OCI-LY7 (cell line): ENCODE results near the gene SMIM45.

Source experiments
- BruUV-seq: library from RNA; stranded (reverse); fragments of 400-500 nt; replicated peaks from 2 replicates; lab custom pipeline; 2021; lab: Mats Ljungman, UMichigan
- CTCF ChIA-PET: fragments of 300-600 bp; sonication (Branson Sonifier 250); formaldehyde crosslinking; loops from one replicate; lab custom pipeline; 2022; ENCODE audit warnings: antibody characterized with exemption; ENCODE audit not compliant: unreplicated experiment; lab: Charles Lee
- POLR2A ChIA-PET: fragments of 300-600 bp; sonication (Branson Sonifier 250); formaldehyde crosslinking; loops from one replicate; lab custom pipeline; 2022; ENCODE audit warnings: antibody characterized with exemption; lab: Charles Lee
- DNase-seq: peaks from one replicate; pipeline ENCODE4 v3.0.0-alpha.2; 2015; ENCODE audit warnings: low spot score
- H2AFZ ChIP-seq: fragments of 200-600 bp; sonication (generic), shearing (Covaris generic); 2 replicates; pipeline ENCODE4 v1.6.1; 2014; ENCODE audit warnings: mild to moderate bottlenecking, antibody characterized with exemption, low read length, moderate library complexity
- H3K27ac ChIP-seq: fragments of 200-600 bp; sonication (generic); 2 replicates; pipeline ENCODE4 v1.5.1; 2014; ENCODE audit warnings: mixed run types, low read depth, mild to moderate bottlenecking, moderate library complexity, low read length, inconsistent platforms; ENCODE audit not compliant: poor library complexity, severe bottlenecking
- H3K36me3 ChIP-seq: fragments of 200-600 bp; sonication (generic); 2 replicates; pipeline ENCODE4 v1.6.1; 2014; ENCODE audit warnings: mild to moderate bottlenecking, antibody characterized with exemption, low read length, moderate library complexity, mixed read lengths; ENCODE audit not compliant: insufficient read depth
- H3K4me1 ChIP-seq: fragments of 200-600 bp; sonication (generic); 2 replicates; pipeline ENCODE4 v1.5.1; 2014; ENCODE audit warnings: mild to moderate bottlenecking, low read length; ENCODE audit not compliant: insufficient read depth, poor library complexity, severe bottlenecking
- H3K4me2 ChIP-seq: fragments of 200-600 bp; sonication (generic); 2 replicates; pipeline ENCODE4 v1.6.1; 2014; ENCODE audit warnings: mild to moderate bottlenecking, low read length
- H3K4me3 ChIP-seq: fragments of 200-600 bp; sonication (generic); 2 replicates; pipeline ENCODE4 v1.5.1; 2014; ENCODE audit warnings: mild to moderate bottlenecking, low read depth, low read length; ENCODE audit not compliant: poor library complexity, severe bottlenecking
- H3K79me2 ChIP-seq: fragments of 200-600 bp; sonication (generic); 2 replicates; pipeline ENCODE4 v1.6.1; 2016; ENCODE audit warnings: low read depth, mild to moderate bottlenecking, low read length, moderate library complexity, mixed read lengths; ENCODE audit not compliant: insufficient read depth
- H3K9me2 ChIP-seq: fragments of 200-600 bp; sonication (generic); 2 replicates; pipeline ENCODE4 v1.6.1; 2016; ENCODE audit warnings: mild to moderate bottlenecking, low read length, mixed read lengths; ENCODE audit not compliant: insufficient read depth
- H3K9me3 ChIP-seq: fragments of 200-600 bp; sonication (generic); 2 replicates; pipeline ENCODE4 v1.6.1; 2014; ENCODE audit warnings: mild to moderate bottlenecking, mixed run types, low read length, mixed read lengths
- H4K20me1 ChIP-seq: fragments of 200-600 bp; sonication (generic); 2 replicates; pipeline ENCODE4 v1.6.1; 2014; ENCODE audit warnings: mild to moderate bottlenecking, antibody characterized with exemption, low read length, moderate library complexity, mixed read lengths; ENCODE audit not compliant: insufficient read depth
- EZH2phosphoT487 ChIP-seq: fragments of 200-600 bp; sonication (generic); IDR thresholded peaks from 2 replicates; pipeline ENCODE4 v1.6.1; 2018; ENCODE audit warnings: low read depth, borderline replicate concordance, mild to moderate bottlenecking, mixed run types, antibody characterized with exemption, low read length, moderate library complexity, mixed read lengths
- intact Hi-C: fragments of 100-400 bp; cut with micrococcal nuclease; formaldehyde crosslinking; loops from one replicate; pipeline ENCODE4 v1.10.0; 2022; ENCODE audit not compliant: unreplicated experiment
- TF ChIP-seq, protein P1 (sequence below): fragments of 200-600 bp; sonication (generic); conservative IDR thresholded peaks from 2 replicates; pipeline ENCODE4 v1.5.1; 2014; ENCODE audit warnings: mild to moderate bottlenecking, antibody characterized with exemption, low read length, moderate library complexity, mixed read lengths

The SMIM45 gene

DNA sequence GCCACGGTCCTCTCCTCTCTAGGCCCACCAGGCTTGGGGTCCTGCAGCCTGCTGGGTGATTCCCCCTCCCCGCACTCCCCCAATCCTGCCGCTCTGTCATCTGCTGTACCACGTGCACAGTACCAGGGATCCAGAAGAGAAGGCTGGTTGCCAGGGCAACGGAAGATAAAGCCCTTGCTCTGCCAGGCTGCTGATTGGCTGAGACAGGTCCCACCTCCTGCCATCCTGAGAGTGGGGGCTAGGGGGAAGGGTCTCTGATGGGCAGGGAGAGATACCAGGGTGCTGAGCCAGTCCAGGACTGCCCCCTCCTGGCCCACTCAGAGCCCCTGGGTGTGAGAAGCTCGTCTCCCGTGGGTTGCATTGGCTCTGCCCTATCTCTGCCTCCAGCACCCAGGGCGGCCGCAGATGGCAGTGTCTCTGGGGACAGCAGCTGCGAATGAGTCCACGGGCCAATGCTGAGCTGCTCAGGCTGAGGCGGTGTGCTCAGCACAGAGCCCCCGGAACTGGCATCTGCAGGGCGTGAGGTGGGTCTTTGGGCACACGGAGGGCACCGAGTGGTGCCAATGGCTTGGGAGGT lies at the start of gene SMIM45:
TSS of gene SMIM45 (plus strand) at position 253 of the 577 bp plus-strand sequence.
- H4K20me1 ChIP-seq = no peaks in the 10 kb centered on the region

DNA sequence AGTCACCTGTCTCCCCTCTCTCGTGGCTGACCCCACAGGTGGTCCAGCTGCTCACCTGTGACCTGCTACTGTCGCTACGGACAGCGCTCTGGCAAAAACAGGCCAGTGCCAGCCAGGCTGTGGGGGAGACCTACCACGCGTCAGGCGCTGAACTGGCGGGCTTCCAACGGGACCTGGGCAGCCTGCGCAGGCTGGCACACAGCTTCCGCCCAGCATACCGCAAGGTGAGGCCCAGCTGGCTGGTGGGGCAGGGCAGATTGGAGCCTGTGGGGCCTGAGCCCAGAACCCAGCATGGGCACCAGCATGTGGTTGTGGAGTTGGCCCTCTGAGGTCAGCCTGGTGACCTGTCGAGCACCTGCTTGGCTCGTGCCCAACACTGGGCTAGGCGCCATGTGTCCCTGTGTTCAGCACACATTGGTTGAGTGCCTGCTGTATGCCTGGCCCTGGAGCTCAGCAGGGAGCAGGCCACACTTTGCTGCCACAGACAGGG lies 49.0 kb upstream of the SMIM45 start:
- Histone ChIP-seq H3K36me3 (peaks cover 99% of the 10 kb centered on the region), H3K4me2 (no peak overlapping the region), H3K9me2 (no peaks in the 10 kb centered on the region), H3K4me3 (no peak overlapping the region), H4K20me1 (no peaks in the 10 kb centered on the region), H3K9me3 (no peaks in the 10 kb centered on the region), H2AFZ (no peak overlapping the region), H3K79me2 (no peaks in the 10 kb centered on the region), H3K4me1 (no peaks in the 10 kb centered on the region), H3K27ac (no peak overlapping the region)
- BruUV-seq = no TSS peak
- intact Hi-C loops = no loop called here
- TF ChIP-seq EZH2phosphoT487 = no peak
- TF ChIP-seq, protein P1, sequence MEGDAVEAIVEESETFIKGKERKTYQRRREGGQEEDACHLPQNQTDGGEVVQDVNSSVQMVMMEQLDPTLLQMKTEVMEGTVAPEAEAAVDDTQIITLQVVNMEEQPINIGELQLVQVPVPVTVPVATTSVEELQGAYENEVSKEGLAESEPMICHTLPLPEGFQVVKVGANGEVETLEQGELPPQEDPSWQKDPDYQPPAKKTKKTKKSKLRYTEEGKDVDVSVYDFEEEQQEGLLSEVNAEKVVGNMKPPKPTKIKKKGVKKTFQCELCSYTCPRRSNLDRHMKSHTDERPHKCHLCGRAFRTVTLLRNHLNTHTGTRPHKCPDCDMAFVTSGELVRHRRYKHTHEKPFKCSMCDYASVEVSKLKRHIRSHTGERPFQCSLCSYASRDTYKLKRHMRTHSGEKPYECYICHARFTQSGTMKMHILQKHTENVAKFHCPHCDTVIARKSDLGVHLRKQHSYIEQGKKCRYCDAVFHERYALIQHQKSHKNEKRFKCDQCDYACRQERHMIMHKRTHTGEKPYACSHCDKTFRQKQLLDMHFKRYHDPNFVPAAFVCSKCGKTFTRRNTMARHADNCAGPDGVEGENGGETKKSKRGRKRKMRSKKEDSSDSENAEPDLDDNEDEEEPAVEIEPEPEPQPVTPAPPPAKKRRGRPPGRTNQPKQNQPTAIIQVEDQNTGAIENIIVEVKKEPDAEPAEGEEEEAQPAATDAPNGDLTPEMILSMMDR = no peak
- CTCF ChIA-PET = interaction anchor here (0.5 kb wide), 1 partner anchor 173 kb away, joined by 4 read pairs; no protein-coding TSS in a partner anchor
- no peak for DNase-seq
- POLR2A ChIA-PET = no interaction called here

More for the DNA sequence above, at the start of gene SMIM45:
- no peaks in the 10 kb centered on the region for H3K9me2 ChIP-seq
- H3K79me2 ChIP-seq = peaks cover 29% of the 10 kb centered on the region; the same call in 1 of the 2 replicates
- peak; percentile 78 for DNase-seq
- H3K36me3 ChIP-seq = no peaks in the 10 kb centered on the region
- H3K4me2 ChIP-seq = peak within 1 kb of the TSS; percentile 52
- peaks cover 59% of the 10 kb centered on the region for H3K4me1 ChIP-seq
- H2AFZ ChIP-seq = no peak within 1 kb of the TSS
- ChIA-PET CTCF (interaction anchor here (1.1 kb wide), 1 partner anchor 139 kb away, joined by 3 read pairs; no protein-coding TSS in a partner anchor), POLR2A (no interaction called here)
- intact Hi-C loops = no loop called here
- no TSS peak for BruUV-seq
- TF ChIP-seq, protein P1 = peak; percentile 52
- TF ChIP-seq EZH2phosphoT487 = no peak
- H3K27ac ChIP-seq = no peak within 1 kb of the TSS
- H3K9me3 ChIP-seq = no peaks in the 10 kb centered on the region
- peak within 1 kb of the TSS; percentile 3 for H3K4me3 ChIP-seq
